ENCODE results near the gene THEMIS2. TPM values are rescaled to one million over a fixed set of nuclear protein-coding genes. Genes with fewer than 3 reads are reported as not detected.

Gene THEMIS2
- total RNA-seq, 2 donors from 2014 or later: 4.6 to 21.0 TPM

DNA sequence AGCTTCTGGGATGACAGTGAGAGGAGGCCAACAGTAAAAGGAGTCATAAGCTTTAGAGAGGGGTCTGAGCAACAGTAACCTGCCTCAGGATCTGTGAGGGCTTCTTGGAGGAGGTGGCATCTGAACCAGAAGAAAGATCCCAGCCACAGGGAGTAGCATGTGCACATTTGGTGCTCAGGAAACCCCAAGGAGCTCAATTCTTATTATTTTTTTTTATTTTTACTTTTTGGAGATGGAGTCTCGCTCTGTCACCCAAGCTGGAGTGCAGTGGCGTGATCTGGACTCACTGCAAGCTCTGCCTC is 4.7 kb downstream of the THEMIS2 start:
- ATAC-seq: no peak
- H3K27ac ChIP-seq: no peak overlapping the region
- DNase-seq: no peak
- no peaks in the 10 kb centered on the region for H3K9me3 ChIP-seq
- TF ChIP-seq, protein P1, sequence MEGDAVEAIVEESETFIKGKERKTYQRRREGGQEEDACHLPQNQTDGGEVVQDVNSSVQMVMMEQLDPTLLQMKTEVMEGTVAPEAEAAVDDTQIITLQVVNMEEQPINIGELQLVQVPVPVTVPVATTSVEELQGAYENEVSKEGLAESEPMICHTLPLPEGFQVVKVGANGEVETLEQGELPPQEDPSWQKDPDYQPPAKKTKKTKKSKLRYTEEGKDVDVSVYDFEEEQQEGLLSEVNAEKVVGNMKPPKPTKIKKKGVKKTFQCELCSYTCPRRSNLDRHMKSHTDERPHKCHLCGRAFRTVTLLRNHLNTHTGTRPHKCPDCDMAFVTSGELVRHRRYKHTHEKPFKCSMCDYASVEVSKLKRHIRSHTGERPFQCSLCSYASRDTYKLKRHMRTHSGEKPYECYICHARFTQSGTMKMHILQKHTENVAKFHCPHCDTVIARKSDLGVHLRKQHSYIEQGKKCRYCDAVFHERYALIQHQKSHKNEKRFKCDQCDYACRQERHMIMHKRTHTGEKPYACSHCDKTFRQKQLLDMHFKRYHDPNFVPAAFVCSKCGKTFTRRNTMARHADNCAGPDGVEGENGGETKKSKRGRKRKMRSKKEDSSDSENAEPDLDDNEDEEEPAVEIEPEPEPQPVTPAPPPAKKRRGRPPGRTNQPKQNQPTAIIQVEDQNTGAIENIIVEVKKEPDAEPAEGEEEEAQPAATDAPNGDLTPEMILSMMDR (IDR thresholded peaks at IDR 0.05): no peak
- TF ChIP-seq POLR2A (IDR thresholded peaks at IDR 0.05): no peak
- peaks cover 8% of the 10 kb centered on the region for H3K4me1 ChIP-seq
- H3K4me3 ChIP-seq: no peak overlapping the region
- 98 to 100% methylated on average over 2 of the region's 2 CpGs for WGBS, 2 donors
- H3K27me3 ChIP-seq: no peaks in the 10 kb centered on the region
- H3K36me3 ChIP-seq (replicated peaks in 1 of 2; ENCODE audit: insufficient read depth in 1 of 2, low read depth in 2 of 2): no peaks in the 10 kb centered on the region
- intact Hi-C loops (cut with DNase I): no loop called here

DNA sequence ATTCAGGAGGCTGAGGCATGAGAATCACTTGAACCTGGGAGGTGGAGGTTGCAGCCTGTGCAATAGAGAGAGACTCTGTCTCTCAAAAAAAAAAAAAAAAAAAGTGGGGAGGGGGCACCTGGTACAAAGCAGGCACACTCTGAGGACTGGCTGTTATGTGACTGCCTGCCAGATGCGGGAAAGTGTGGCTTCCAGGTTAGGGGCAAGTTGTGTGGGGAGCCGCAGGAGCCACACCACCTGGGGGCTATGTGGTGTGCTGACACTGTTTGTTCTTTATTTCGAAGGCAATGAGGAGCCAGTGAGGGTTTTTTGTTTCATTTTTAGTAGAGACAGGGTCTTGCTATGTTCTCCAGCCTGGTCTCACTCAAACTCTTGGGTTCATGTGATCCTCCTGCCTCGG is 5.7 kb downstream of the THEMIS2 start:
- TF ChIP-seq POLR2A (IDR thresholded peaks at IDR 0.05): no peak
- TF ChIP-seq, protein P1 (IDR thresholded peaks at IDR 0.05): no peak
- intact Hi-C loops (cut with DNase I): no loop called here
- DNase-seq (no peak), ATAC-seq (no peak)
- Histone ChIP-seq H3K9me3 (no peaks in the 10 kb centered on the region), H3K36me3 (replicated peaks in 1 of 2; ENCODE audit: insufficient read depth in 1 of 2, low read depth in 2 of 2) (no peaks in the 10 kb centered on the region), H3K4me3 (no peak overlapping the region), H3K27ac (no peak overlapping the region), H3K27me3 (no peaks in the 10 kb centered on the region), H3K4me1 (peaks cover 2% of the 10 kb centered on the region)
- WGBS, 2 donors: 67 to 76% methylated on average over 4 of the region's 4 CpGs

DNA sequence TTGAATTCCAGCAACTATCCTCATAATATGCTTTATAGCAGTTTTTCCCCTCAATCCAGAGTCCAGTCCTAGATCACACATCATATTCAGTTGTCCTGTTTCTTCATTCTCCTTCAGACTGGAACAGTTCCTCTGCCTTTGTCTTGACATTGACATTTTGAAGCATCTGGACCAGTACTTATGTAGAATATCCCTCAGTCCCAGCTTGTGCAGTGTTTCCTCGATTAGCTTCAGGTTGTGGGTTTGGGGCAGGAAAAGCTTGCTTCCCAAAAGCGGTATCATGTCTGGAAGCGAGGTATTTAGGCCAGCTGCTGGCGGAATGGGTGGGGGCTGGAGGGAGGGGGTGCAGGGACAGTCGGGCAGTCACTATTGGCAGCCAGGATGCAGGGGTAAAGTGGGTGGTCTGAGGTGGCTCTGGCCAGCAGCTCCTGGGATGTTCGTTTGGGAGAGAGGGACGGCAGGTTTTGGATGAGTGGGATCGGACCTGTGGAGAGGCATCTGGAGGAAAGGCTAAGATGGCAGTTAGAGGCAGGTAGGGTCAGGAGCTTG is 6.5 kb downstream of the THEMIS2 start:
- Histone ChIP-seq H3K9me3 (no peaks in the 10 kb centered on the region), H3K4me1 (no peaks in the 10 kb centered on the region), H3K36me3 (replicated peaks in 1 of 2; ENCODE audit: insufficient read depth in 1 of 2, low read depth in 2 of 2) (no peaks in the 10 kb centered on the region), H3K4me3 (no peak overlapping the region), H3K27ac (no peak overlapping the region), H3K27me3 (no peaks in the 10 kb centered on the region)
- DNase-seq (no peak), ATAC-seq (no peak)
- TF ChIP-seq POLR2A (IDR thresholded peaks at IDR 0.05): no peak
- TF ChIP-seq, protein P1 (IDR thresholded peaks at IDR 0.05): no peak
- WGBS, 2 donors: 59 to 64% methylated on average over 8 of the region's 8 CpGs
- intact Hi-C loops (cut with DNase I): no loop called here

DNA sequence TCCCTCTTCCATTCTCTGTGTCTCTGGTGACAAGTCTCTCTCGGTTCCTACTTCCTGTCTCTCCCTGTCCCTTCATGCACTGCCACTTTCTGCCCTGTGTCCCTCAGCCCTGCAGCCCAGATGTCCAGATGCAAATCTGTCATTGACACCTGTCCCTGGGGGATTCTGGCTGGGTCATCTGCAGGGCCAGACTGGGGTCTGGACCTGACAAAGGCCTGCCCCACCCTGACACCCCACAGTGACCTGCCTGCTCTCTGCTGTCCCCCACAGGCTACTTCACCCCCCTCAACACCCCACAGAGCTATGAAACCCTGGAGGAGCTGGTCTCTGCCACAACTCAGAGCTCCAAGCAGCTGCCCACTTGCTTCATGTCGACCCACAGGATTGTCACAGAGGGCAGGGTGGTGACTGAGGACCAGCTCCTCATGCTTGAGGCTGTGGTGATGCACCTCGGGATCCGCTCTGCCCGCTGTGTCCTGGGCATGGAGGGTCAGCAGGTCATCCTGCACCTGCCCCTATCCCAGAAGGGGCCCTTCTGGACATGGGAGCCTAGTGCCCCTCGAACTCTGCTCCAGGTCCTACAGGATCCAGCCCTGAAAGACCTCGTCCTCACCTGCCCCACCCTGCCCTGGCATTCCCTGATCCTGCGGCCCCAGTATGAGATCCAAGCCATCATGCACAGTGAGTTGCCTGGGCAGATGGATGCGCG is 7.2 kb downstream of the THEMIS2 start:
- no peak overlapping the region for H3K27ac ChIP-seq

More for the DNA sequence above, 7.2 kb downstream of the THEMIS2 start:
- DNase-seq: no peak
- no peak for ATAC-seq
- Histone ChIP-seq H3K27me3 (no peaks in the 10 kb centered on the region), H3K4me3 (no peak overlapping the region), H3K36me3 (replicated peaks in 1 of 2; ENCODE audit: insufficient read depth in 1 of 2, low read depth in 2 of 2) (no peaks in the 10 kb centered on the region), H3K9me3 (no peaks in the 10 kb centered on the region), H3K4me1 (no peaks in the 10 kb centered on the region)
- TF ChIP-seq, protein P1 (IDR thresholded peaks at IDR 0.05): no peak
- no peak for TF ChIP-seq POLR2A (IDR thresholded peaks at IDR 0.05)
- 76 to 81% methylated on average over 6 to 10 of the region's 10 CpGs for WGBS, 2 donors
- intact Hi-C loops (cut with DNase I): loop anchor here (10.0 kb wide), 1 partner anchor 65 kb away; no protein-coding TSS in a partner anchor
